H9 (cell line): ENCODE data around the gene SLC22A15. TPM values are rescaled to one million over a fixed set of nuclear protein-coding genes. Genes with fewer than 3 reads are reported as not detected.

Experiments used
- DNase-seq: peaks from one replicate; pipeline ENCODE4 v3.0.0-alpha.2; 2017
- H2AFZ ChIP-seq: one replicate; pipeline ENCODE4 v1.6.1; 2013; ENCODE audit warnings: mild to moderate bottlenecking, low read length, control low read depth, moderate library complexity
- H2AK5ac ChIP-seq: 2 replicates; pipeline ENCODE4 v1.6.1; 2013; ENCODE audit warnings: low read length, control low read depth, mixed read lengths; ENCODE audit not compliant: insufficient read length
- H2BK120ac ChIP-seq: one replicate; pipeline ENCODE4 v1.6.1; 2013; ENCODE audit warnings: low read depth, mild to moderate bottlenecking, low read length, control low read depth, inconsistent platforms; ENCODE audit not compliant: poor library complexity, severe bottlenecking
- H2BK12ac ChIP-seq: 2 replicates; pipeline ENCODE4 v1.6.1; 2013; ENCODE audit warnings: low read length, control low read depth, mixed read lengths, low read depth; ENCODE audit not compliant: insufficient read length
- H2BK15ac ChIP-seq: 2 replicates; pipeline ENCODE4 v1.6.1; 2013; ENCODE audit warnings: low read depth, low read length, control low read depth
- H2BK20ac ChIP-seq: one replicate; pipeline ENCODE4 v1.6.1; 2013; ENCODE audit warnings: low read depth, mild to moderate bottlenecking, low read length, control low read depth, inconsistent platforms; ENCODE audit not compliant: poor library complexity, severe bottlenecking
- H2BK5ac ChIP-seq: 2 replicates; pipeline ENCODE4 v1.6.1; 2013; ENCODE audit warnings: low read length, control low read depth, mixed read lengths; ENCODE audit not compliant: insufficient read length
- H3K14ac ChIP-seq: 2 replicates; pipeline ENCODE4 v1.6.1; 2013; ENCODE audit warnings: low read length, control low read depth; ENCODE audit not compliant: insufficient read depth
- H3K18ac ChIP-seq: 2 replicates; pipeline ENCODE4 v1.6.1; 2013; ENCODE audit warnings: low read depth, mild to moderate bottlenecking, mixed read lengths, low read length, control low read depth; ENCODE audit not compliant: insufficient read length
- H3K23ac ChIP-seq: 2 replicates; pipeline ENCODE4 v1.6.1; 2013; ENCODE audit warnings: low read length, control low read depth, mixed read lengths, low read depth; ENCODE audit not compliant: insufficient read length
- H3K23me2 ChIP-seq: 2 replicates; pipeline ENCODE4 v1.6.1; 2013; ENCODE audit warnings: low read depth, mild to moderate bottlenecking, mixed read lengths, low read length, control low read depth; ENCODE audit not compliant: insufficient read length, poor library complexity, severe bottlenecking
- H3K27ac ChIP-seq: 2 replicates; pipeline ENCODE4 v1.5.1; 2013; ENCODE audit warnings: low read length, control low read depth, mixed read lengths, low read depth; ENCODE audit not compliant: insufficient read length
- H3K27me3 ChIP-seq: 2 replicates; pipeline ENCODE4 v1.6.1; 2013; ENCODE audit warnings: low read length, control low read depth, inconsistent platforms; ENCODE audit not compliant: insufficient read depth
- H3K4ac ChIP-seq: 2 replicates; pipeline ENCODE4 v1.6.1; 2013; ENCODE audit warnings: low read depth, mild to moderate bottlenecking, control low read depth, inconsistent platforms, low read length, moderate library complexity
- H3K4me1 ChIP-seq: 2 replicates; pipeline ENCODE4 v1.6.1; 2013; ENCODE audit warnings: low read length, control low read depth, inconsistent platforms; ENCODE audit not compliant: insufficient read depth
- H3K4me2 ChIP-seq: 2 replicates; pipeline ENCODE4 v1.6.1; 2013; ENCODE audit warnings: low read length, control low read depth, mixed read lengths; ENCODE audit not compliant: insufficient read length, insufficient read depth
- H3K56ac ChIP-seq: 2 replicates; pipeline ENCODE4 v1.6.1; 2013; ENCODE audit warnings: low read depth, mild to moderate bottlenecking, mixed read lengths, low read length, control low read depth; ENCODE audit not compliant: insufficient read length
- H3K79me1 ChIP-seq: 2 replicates; pipeline ENCODE4 v1.6.1; 2013; ENCODE audit warnings: low read depth, mild to moderate bottlenecking, moderate library complexity, low read length, control low read depth, inconsistent platforms; ENCODE audit not compliant: insufficient read depth, poor library complexity, severe bottlenecking
- H3K79me2 ChIP-seq: 2 replicates; pipeline ENCODE4 v1.6.1; 2013; ENCODE audit warnings: low read length, control low read depth, inconsistent platforms; ENCODE audit not compliant: insufficient read depth
- H3K9ac ChIP-seq: 2 replicates; pipeline ENCODE4 v1.6.1; 2013; ENCODE audit warnings: low read length, control low read depth, mixed read lengths; ENCODE audit not compliant: insufficient read length; ENCODE audit errors: extremely low read depth
- H3K9me3 ChIP-seq: one replicate; pipeline ENCODE4 v1.6.1; 2013; ENCODE audit warnings: low read depth, low read length, inconsistent platforms; ENCODE audit not compliant: control insufficient read depth
- H3T11ph ChIP-seq: one replicate; pipeline ENCODE4 v1.6.1; 2013; ENCODE audit warnings: mild to moderate bottlenecking, low read length, control low read depth, inconsistent platforms
- H4K20me1 ChIP-seq: one replicate; pipeline ENCODE4 v1.6.1; 2013; ENCODE audit not compliant: control insufficient read depth, insufficient read length, insufficient read depth
- H4K5ac ChIP-seq: 2 replicates; pipeline ENCODE4 v1.6.1; 2013; ENCODE audit warnings: low read depth, mild to moderate bottlenecking, mixed read lengths, low read length, control low read depth; ENCODE audit not compliant: insufficient read length
- H4K8ac ChIP-seq: replicated peaks from 2 replicates; pipeline ENCODE4 v1.6.1; 2013; ENCODE audit warnings: low read length, control low read depth, mixed read lengths, low read depth; ENCODE audit not compliant: insufficient read length
- H4K91ac ChIP-seq: 2 replicates; pipeline ENCODE4 v1.6.1; 2013; ENCODE audit warnings: low read depth, mild to moderate bottlenecking, moderate library complexity, mixed read lengths, low read length, control low read depth; ENCODE audit not compliant: insufficient read length
- H3K27ac Mint-ChIP-seq, 3 experiments: 2 replicates in 2 of 3; 3 replicates in 1 of 3; pipeline ENCODE4 v1.8.0; 2020 to 2021; ENCODE audit warnings: mixed read lengths in 3 of 3, mild to moderate bottlenecking in 1 of 3, moderate library complexity in 1 of 3
- H3K27me3 Mint-ChIP-seq: 2 replicates; pipeline ENCODE4 v1.8.0; 2021; ENCODE audit warnings: low read depth, mild to moderate bottlenecking, moderate library complexity, mixed read lengths
- H3K36me3 Mint-ChIP-seq, 3 experiments: 2 replicates in 2 of 3; 3 replicates in 1 of 3; pipeline ENCODE4 v1.8.0; 2020 to 2021; ENCODE audit warnings: low read depth in 3 of 3, mixed read lengths in 3 of 3; ENCODE audit not compliant: insufficient read depth in 1 of 3
- H3K4me1 Mint-ChIP-seq, 2 experiments: 2 replicates each; pipeline ENCODE4 v1.8.0; 2020; ENCODE audit warnings: mixed read lengths in 2 of 2
- H3K4me3 Mint-ChIP-seq, 2 experiments: 2 replicates in 1 of 2; 3 replicates in 1 of 2; pipeline ENCODE4 v1.8.0; 2020 to 2021; ENCODE audit warnings: mild to moderate bottlenecking in 2 of 2, mixed read lengths in 2 of 2, moderate library complexity in 1 of 2
- H3K9me3 Mint-ChIP-seq, 2 experiments: 2 replicates in 1 of 2; 3 replicates in 1 of 2; pipeline ENCODE4 v1.8.0; 2020; ENCODE audit warnings: mild to moderate bottlenecking in 2 of 2, mixed read lengths in 2 of 2, moderate library complexity in 1 of 2
- CTCF ChIP-seq: fragments of 200-600 bp; sonication (generic); conservative IDR thresholded peaks from 3 replicates; pipeline ENCODE4 v1.8.0; 2021; ENCODE audit warnings: antibody characterized with exemption, mild to moderate bottlenecking
- WGBS: extraction: QIAGEN DNeasy Blood & Tissue Kit; methylation state at CpG from one replicate; pipeline ENCODE4 v1.1.7; 2013; ENCODE audit warnings: missing lambda C conversion rate, low lambda C conversion rate, mixed read lengths; ENCODE audit not compliant: insufficient read length; ENCODE audit errors: extremely low coverage; 5-methylcytosine and 5-hydroxymethylcytosine counted together
- total RNA-seq: library from RNA; stranded (reverse); gene quantifications from 2 replicates; pipeline ENCODE4 v1.2.1, GENCODE V29; 2021

Gene SLC22A15
- total RNA-seq, 1 experiment from 2014 or later: 3.2 TPM

- H3K4me2 ChIP-seq: no peak overlapping the region
- Mint-ChIP-seq H3K27me3 (no peaks in the 10 kb centered on the region), H3K4me3 (no peak overlapping the region), H3K27ac (no peak overlapping the region), H3K36me3 (peaks cover 4 to 11% (median 4%) of the 10 kb centered on the region in 3 experiments; a peak in 4 of 7 replicates), H3K4me1 (peaks cover 7% of the 10 kb centered on the region in 2 experiments; a peak in 3 of 4 replicates), H3K9me3 (no peaks in the 10 kb centered on the region; a peak in 1 of 5 replicates)
- no peaks in the 10 kb centered on the region for H3K9me3 ChIP-seq
- no peak overlapping the region for H3K9ac ChIP-seq
- no peaks in the 10 kb centered on the region for H3K79me2 ChIP-seq
- H4K91ac ChIP-seq: no peak overlapping the region
- no peak overlapping the region for H2AFZ ChIP-seq
- no peaks in the 10 kb centered on the region for H3K23me2 ChIP-seq
- H2BK5ac ChIP-seq: no peak overlapping the region
- H3K4ac ChIP-seq: no peak overlapping the region
- no peaks in the 10 kb centered on the region for H4K20me1 ChIP-seq
- TF ChIP-seq CTCF: no peak
- no peak overlapping the region for H4K5ac ChIP-seq
- no peaks in the 10 kb centered on the region for H3K79me1 ChIP-seq
- H3K23ac ChIP-seq: no peak overlapping the region
- WGBS: no CpG with 5 or more reads among the region's 6 CpGs
- H4K8ac ChIP-seq: no peak overlapping the region
- H2BK12ac ChIP-seq: no peak overlapping the region
- no peak for DNase-seq
- H3K27ac ChIP-seq: no peak overlapping the region
- H3K14ac ChIP-seq: no peak overlapping the region
- no peak overlapping the region for H2AK5ac ChIP-seq
- H2BK15ac ChIP-seq: no peak overlapping the region
- no peaks in the 10 kb centered on the region for H3K4me1 ChIP-seq
- no peak overlapping the region for H3K56ac ChIP-seq
- H2BK20ac ChIP-seq: no peak overlapping the region
- H3T11ph ChIP-seq: no peak overlapping the region
- H3K27me3 ChIP-seq: no peaks in the 10 kb centered on the region
- H2BK120ac ChIP-seq: no peak overlapping the region
- no peak overlapping the region for H3K18ac ChIP-seq
Measured at GRCh38 chr1:116008656-116009390, 32.5 kb downstream of the SLC22A15 start.
